MM.1S (cell line): ENCODE measurements around the gene RADIL.

Source experiments
- DNase-seq: peaks from one replicate; pipeline ENCODE4 v3.0.0-alpha.2; 2015
- H2AFZ ChIP-seq: fragments of 300-600 bp; sonication (generic); 2 replicates; pipeline ENCODE4 v1.6.0; 2016; ENCODE audit warnings: antibody characterized with exemption, low read length
- H3F3A ChIP-seq: fragments of 300-600 bp; sonication (generic); 2 replicates; pipeline ENCODE4 v1.6.1; 2016; ENCODE audit warnings: mild to moderate bottlenecking, antibody characterized with exemption, low read length, moderate library complexity, mixed read lengths; ENCODE audit not compliant: insufficient read depth
- H3K27ac ChIP-seq: fragments of 300-600 bp; sonication (generic); 2 replicates; pipeline ENCODE4 v1.5.1; 2016; ENCODE audit warnings: mild to moderate bottlenecking, low read length
- H3K27me3 ChIP-seq: fragments of 300-600 bp; sonication (generic); replicated peaks from 2 replicates; pipeline ENCODE4 v1.6.0; 2016; ENCODE audit warnings: low read length; ENCODE audit not compliant: insufficient read depth
- H3K36me3 ChIP-seq: fragments of 300-600 bp; sonication (generic); replicated peaks from 2 replicates; pipeline ENCODE4 v1.6.1; 2016; ENCODE audit warnings: mild to moderate bottlenecking, low read length, mixed read lengths; ENCODE audit not compliant: insufficient read depth
- H3K4me1 ChIP-seq: fragments of 300-600 bp; sonication (generic); 2 replicates; pipeline ENCODE4 v1.6.1; 2016; ENCODE audit warnings: low read length, mixed read lengths
- H3K4me2 ChIP-seq: fragments of 300-600 bp; sonication (generic); 2 replicates; pipeline ENCODE4 v1.6.0; 2016; ENCODE audit warnings: low read depth, low read length
- H3K4me3 ChIP-seq: fragments of 300-600 bp; sonication (generic); 2 replicates; pipeline ENCODE4 v1.5.1; 2016; ENCODE audit warnings: low read length, mixed read lengths
- H3K79me2 ChIP-seq: fragments of 300-600 bp; sonication (generic); 2 replicates; pipeline ENCODE4 v1.6.1; 2016; ENCODE audit warnings: mixed run types, low read length, mixed read lengths
- H3K9ac ChIP-seq: fragments of 300-600 bp; sonication (generic); 2 replicates; pipeline ENCODE4 v1.6.1; 2016; ENCODE audit warnings: low read length, mixed read lengths
- H3K9me2 ChIP-seq: fragments of 300-600 bp; sonication (generic); replicated peaks from 2 replicates; pipeline ENCODE4 v1.6.1; 2016; ENCODE audit warnings: mild to moderate bottlenecking, low read length, mixed read lengths; ENCODE audit not compliant: insufficient read depth
- H3K9me3 ChIP-seq: fragments of 300-600 bp; sonication (generic); replicated peaks from 2 replicates; pipeline ENCODE4 v1.6.1; 2016; ENCODE audit warnings: mild to moderate bottlenecking, low read length, mixed read lengths; ENCODE audit not compliant: insufficient read depth
- H4K20me1 ChIP-seq: fragments of 300-600 bp; sonication (generic); 2 replicates; pipeline ENCODE4 v1.6.1; 2016; ENCODE audit warnings: mild to moderate bottlenecking, low read length, moderate library complexity, mixed read lengths; ENCODE audit not compliant: insufficient read depth
- EZH2 ChIP-seq: fragments of 300-600 bp; sonication (generic); optimal IDR thresholded peaks from 2 replicates; pipeline ENCODE3; 2017; ENCODE audit warnings: low read depth, mild to moderate bottlenecking, antibody characterized with exemption, low read length, mixed read lengths
- EZH2phosphoT487 ChIP-seq: fragments of 300-600 bp; sonication (generic); IDR thresholded peaks from 2 replicates; pipeline ENCODE4 v1.6.1; 2018; ENCODE audit warnings: antibody characterized with exemption, low read length
- TF ChIP-seq, protein P1 (sequence below): fragments of 300-600 bp; sonication (generic); IDR thresholded peaks from 2 replicates; pipeline ENCODE4 v1.5.1; 2016; ENCODE audit warnings: antibody characterized with exemption, low read length, mixed read lengths

The RADIL gene

DNA sequence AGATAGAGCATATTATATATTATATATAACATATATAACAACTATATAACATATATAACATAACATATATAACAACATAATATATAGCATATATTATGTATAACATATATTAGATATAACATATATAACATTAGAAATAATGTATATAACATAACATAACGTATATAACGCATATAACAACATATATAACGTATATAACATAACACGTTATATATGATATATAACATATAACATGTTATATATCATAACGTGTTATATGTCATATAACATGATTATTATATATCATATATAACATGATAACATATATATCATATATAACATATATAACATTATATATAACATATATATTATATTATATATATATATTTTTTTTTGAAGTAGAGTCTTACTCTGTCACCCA, 104.4 kb downstream of the RADIL start:
- no peak overlapping the region for H3K27ac ChIP-seq
- no peak for TF ChIP-seq EZH2phosphoT487
- TF ChIP-seq EZH2, result no peak
- TF ChIP-seq, protein P1, sequence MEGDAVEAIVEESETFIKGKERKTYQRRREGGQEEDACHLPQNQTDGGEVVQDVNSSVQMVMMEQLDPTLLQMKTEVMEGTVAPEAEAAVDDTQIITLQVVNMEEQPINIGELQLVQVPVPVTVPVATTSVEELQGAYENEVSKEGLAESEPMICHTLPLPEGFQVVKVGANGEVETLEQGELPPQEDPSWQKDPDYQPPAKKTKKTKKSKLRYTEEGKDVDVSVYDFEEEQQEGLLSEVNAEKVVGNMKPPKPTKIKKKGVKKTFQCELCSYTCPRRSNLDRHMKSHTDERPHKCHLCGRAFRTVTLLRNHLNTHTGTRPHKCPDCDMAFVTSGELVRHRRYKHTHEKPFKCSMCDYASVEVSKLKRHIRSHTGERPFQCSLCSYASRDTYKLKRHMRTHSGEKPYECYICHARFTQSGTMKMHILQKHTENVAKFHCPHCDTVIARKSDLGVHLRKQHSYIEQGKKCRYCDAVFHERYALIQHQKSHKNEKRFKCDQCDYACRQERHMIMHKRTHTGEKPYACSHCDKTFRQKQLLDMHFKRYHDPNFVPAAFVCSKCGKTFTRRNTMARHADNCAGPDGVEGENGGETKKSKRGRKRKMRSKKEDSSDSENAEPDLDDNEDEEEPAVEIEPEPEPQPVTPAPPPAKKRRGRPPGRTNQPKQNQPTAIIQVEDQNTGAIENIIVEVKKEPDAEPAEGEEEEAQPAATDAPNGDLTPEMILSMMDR, result no peak
- H3K79me2 ChIP-seq, result peaks cover 47% of the 10 kb centered on the region
- no peak for DNase-seq
- H3K4me1 ChIP-seq, result peaks cover 7% of the 10 kb centered on the region; the same call in 1 of the 2 replicates
- no peaks in the 10 kb centered on the region for H3K9me3 ChIP-seq
- H3K27me3 ChIP-seq, result no peaks in the 10 kb centered on the region
- no peaks in the 10 kb centered on the region for H3K36me3 ChIP-seq
- peaks cover 15% of the 10 kb centered on the region for H3F3A ChIP-seq
- H3K4me2 ChIP-seq, result no peak overlapping the region
- no peak overlapping the region for H3K9ac ChIP-seq
- H4K20me1 ChIP-seq, result no peaks in the 10 kb centered on the region
- no peak overlapping the region for H3K4me3 ChIP-seq
- H3K9me2 ChIP-seq, result no peaks in the 10 kb centered on the region
- H2AFZ ChIP-seq, result no peak overlapping the region

DNA sequence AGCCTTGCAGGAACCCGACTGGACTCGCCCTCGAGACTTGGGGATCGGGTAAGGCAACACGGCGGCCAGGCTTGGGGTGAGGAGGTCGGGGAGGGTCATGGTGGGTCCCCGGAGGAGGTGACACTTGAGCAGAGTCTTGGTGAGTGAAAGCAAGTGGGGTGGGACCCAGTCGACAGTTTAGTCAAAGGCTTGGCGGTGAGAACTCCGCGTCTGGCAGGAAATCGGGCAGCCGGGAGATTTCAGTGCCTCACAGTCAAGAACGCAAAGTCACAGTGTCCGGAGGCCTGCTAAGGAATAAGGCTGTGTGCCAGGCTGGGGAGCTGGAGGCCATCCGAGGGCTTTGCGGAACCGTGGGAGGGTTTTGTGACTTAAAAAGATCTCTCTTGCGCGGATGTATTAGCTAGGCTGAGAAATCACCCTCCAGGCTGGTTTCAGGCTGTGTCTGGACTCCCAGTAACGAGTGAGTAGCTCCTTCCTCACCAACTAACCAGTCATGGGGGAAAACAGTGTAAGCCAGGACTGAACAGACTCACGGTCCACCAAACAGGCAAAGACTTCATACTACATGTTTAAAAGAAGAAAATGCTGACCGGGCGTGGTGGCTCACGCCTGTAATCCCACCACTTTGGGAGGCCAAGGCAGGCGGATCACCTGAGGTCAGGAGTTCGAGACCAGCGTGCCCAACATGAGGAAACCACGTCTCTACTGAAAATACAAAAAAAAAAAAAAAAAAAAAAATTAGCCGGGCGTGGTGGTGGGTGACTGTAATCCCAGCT, 107.5 kb downstream of the RADIL start:
- Histone ChIP-seq H3K4me3 (peak overlapping the region; percentile 98), H3K27me3 (no peaks in the 10 kb centered on the region), H2AFZ (peak overlapping the region; percentile 76), H3K4me1 (peaks cover 9% of the 10 kb centered on the region; the same call in 1 of the 2 replicates), H3K9ac (peak overlapping the region; percentile 78), H3K4me2 (peak overlapping the region; percentile 97), H4K20me1 (no peaks in the 10 kb centered on the region), H3K36me3 (no peaks in the 10 kb centered on the region), H3K79me2 (peaks cover 39% of the 10 kb centered on the region), H3F3A (peaks cover 15% of the 10 kb centered on the region), H3K9me2 (no peaks in the 10 kb centered on the region), H3K9me3 (no peaks in the 10 kb centered on the region), H3K27ac (peak overlapping the region; percentile 88; the same call in 1 of the 2 replicates)
- TF ChIP-seq, protein P1, result no peak
- TF ChIP-seq EZH2phosphoT487 (no peak), EZH2 (no peak)
- peak; percentile 46 for DNase-seq

DNA sequence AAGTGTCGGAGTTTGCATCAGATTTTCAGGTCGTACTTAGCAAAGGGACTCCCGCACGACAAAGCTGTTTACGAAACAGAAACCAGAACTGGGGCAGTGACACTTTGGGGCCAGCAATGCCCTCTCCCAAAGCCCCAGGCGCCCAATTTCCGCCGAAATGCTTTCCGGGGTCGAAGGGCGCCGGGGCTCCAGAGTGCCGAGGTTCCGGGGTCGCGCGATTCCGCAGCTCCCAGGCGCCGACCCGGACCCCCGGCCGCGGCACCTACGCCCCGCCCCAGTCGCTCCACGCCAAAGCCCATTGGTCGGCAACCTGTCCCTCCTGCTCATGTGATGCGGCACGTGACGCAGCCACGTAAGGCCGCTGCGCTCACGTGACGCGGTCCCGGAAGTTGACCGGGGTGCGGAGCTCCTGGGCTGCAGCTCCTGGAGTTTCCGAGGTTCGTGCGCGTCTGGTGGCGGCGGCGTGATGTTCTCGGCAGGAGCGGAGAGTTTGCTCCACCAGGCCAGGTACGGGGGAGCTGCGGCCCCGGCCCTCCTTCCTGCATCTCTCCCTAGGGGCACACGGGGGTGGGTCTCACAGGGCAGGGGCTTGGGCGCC, 108.2 kb downstream of the RADIL start, which contains the start of gene AP5Z1:
AP5Z1 (plus strand) TSS at position 374 of the 598 bp plus-strand sequence; CDS start at position 467, 93 bp downstream.
- Histone ChIP-seq H3K4me3 (peak within 1 kb of the TSS; percentile 98), H3K27ac (peak within 1 kb of the TSS; percentile 88), H3K4me1 (peaks cover 9% of the 10 kb centered on the region; the same call in 1 of the 2 replicates), H3K4me2 (peak within 1 kb of the TSS; percentile 97), H2AFZ (peak within 1 kb of the TSS; percentile 76), H3K9me3 (no peaks in the 10 kb centered on the region), H4K20me1 (no peaks in the 10 kb centered on the region), H3K79me2 (peaks cover 35% of the 10 kb centered on the region), H3K36me3 (no peaks in the 10 kb centered on the region), H3K9ac (peak within 1 kb of the TSS; percentile 78), H3K27me3 (no peaks in the 10 kb centered on the region), H3K9me2 (no peaks in the 10 kb centered on the region), H3F3A (peaks cover 15% of the 10 kb centered on the region)
- peak; percentile 98 for DNase-seq
- no peak for TF ChIP-seq EZH2phosphoT487
- TF ChIP-seq, protein P1, result no peak
- TF ChIP-seq EZH2, result no peak
